PC-9 (cell line): Measurements from ENCODE around the gene ATXN1. TPM values are rescaled to one million over a fixed set of nuclear protein-coding genes. Genes with fewer than 3 reads are reported as not detected.

Experiments
- BruUV-seq: library from RNA; stranded (reverse); fragments of 400-500 nt; replicated peaks from 2 replicates; lab custom pipeline; 2021; lab: Mats Ljungman, UMichigan
- CTCF ChIA-PET: fragments of 300-600 bp; sonication (Branson Sonifier 250); formaldehyde crosslinking; loops from one replicate; lab custom pipeline; 2022; ENCODE audit warnings: antibody characterized with exemption; lab: Charles Lee
- POLR2A ChIA-PET: fragments of 300-600 bp; sonication (Branson Sonifier 250); formaldehyde crosslinking; loops from one replicate; lab custom pipeline; 2022; ENCODE audit warnings: antibody characterized with exemption; ENCODE audit not compliant: unreplicated experiment; lab: Charles Lee
- DNase-seq, 2 experiments: peaks; one replicate each; pipeline versions ENCODE4 v3.0.0 to v3.0.0-alpha.2; 2015 to 2022; ENCODE audit warnings: mixed read lengths in 1 of 2
- H2AFZ ChIP-seq: fragments of 200-600 bp; sonication (generic); 2 replicates; pipeline ENCODE4 v1.8.1; 2017; ENCODE audit warnings: antibody characterized with exemption
- H3F3A ChIP-seq: fragments of 200-600 bp; sonication (generic); 2 replicates; pipeline ENCODE4 v1.8.1; 2017; ENCODE audit warnings: antibody characterized with exemption, mild to moderate bottlenecking, low read depth; ENCODE audit not compliant: insufficient read depth
- H3K27ac ChIP-seq: fragments of 200-600 bp; sonication (generic); 2 replicates; pipeline ENCODE4 v1.6.1; 2016; ENCODE audit warnings: mixed run types
- H3K27me3 ChIP-seq: fragments of 200-600 bp; sonication (generic); 2 replicates; pipeline ENCODE4 v1.6.1; 2016; ENCODE audit warnings: low read depth, mixed run types; ENCODE audit not compliant: insufficient read depth
- H3K36me3 ChIP-seq: fragments of 200-600 bp; sonication (generic); 2 replicates; pipeline ENCODE4 v1.6.1; 2016; ENCODE audit warnings: low read depth, mixed run types
- H3K4me1 ChIP-seq: fragments of 200-600 bp; sonication (generic); replicated peaks from 2 replicates; pipeline ENCODE4 v1.6.1; 2016; ENCODE audit warnings: mixed run types; ENCODE audit not compliant: insufficient read depth
- H3K4me2 ChIP-seq: fragments of 200-600 bp; sonication (generic); 2 replicates; pipeline ENCODE4 v1.6.1; 2017; ENCODE audit warnings: mixed run types
- H3K4me3 ChIP-seq: fragments of 200-600 bp; sonication (generic); 2 replicates; pipeline ENCODE4 v1.6.1; 2016; ENCODE audit warnings: mixed run types
- H3K79me2 ChIP-seq: fragments of 200-600 bp; sonication (generic); 2 replicates; pipeline ENCODE4 v1.6.1; 2017; ENCODE audit warnings: low read depth, mixed run types
- H3K9me2 ChIP-seq: fragments of 200-600 bp; sonication (generic); 2 replicates; pipeline ENCODE4 v1.8.1; 2017; ENCODE audit warnings: mild to moderate bottlenecking; ENCODE audit not compliant: insufficient read depth
- H3K9me3 ChIP-seq: fragments of 200-600 bp; sonication (generic); 2 replicates; pipeline ENCODE4 v1.8.1; 2016; ENCODE audit warnings: low read depth; ENCODE audit not compliant: insufficient read depth
- H4K20me1 ChIP-seq: fragments of 200-600 bp; sonication (generic); 2 replicates; pipeline ENCODE4 v1.8.1; 2017; ENCODE audit not compliant: insufficient read depth
- CTCF ChIP-seq: fragments of 200-600 bp; sonication (generic); conservative IDR thresholded peaks from 2 replicates; pipeline ENCODE4 v1.6.1; 2017; ENCODE audit warnings: mixed run types, antibody characterized with exemption, mild to moderate bottlenecking, moderate library complexity
- EZH2 ChIP-seq: fragments of 200-600 bp; sonication (generic); IDR thresholded peaks from 2 replicates; pipeline ENCODE4 v1.8.0; 2017; ENCODE audit warnings: antibody characterized with exemption, low read depth
- intact Hi-C: fragments of 100-400 bp; cut with micrococcal nuclease; formaldehyde crosslinking; loops from one replicate; pipeline ENCODE4 v1.10.0; 2022; ENCODE audit not compliant: unreplicated experiment
- total RNA-seq: library from RNA; stranded (reverse); gene quantifications from 2 replicates; pipeline ENCODE4 v1.2.3, GENCODE V29; 2021

The ATXN1 gene
- total RNA-seq, 1 experiment from 2014 or later = 42.7 TPM

GRCh38 chr6:16648003-16648402, 113.3 kb downstream of the ATXN1 start:
- DNase-seq = no peak
- Histone ChIP-seq H3K4me2 (no peak overlapping the region), H4K20me1 (no peaks in the 10 kb centered on the region), H3K79me2 (no peaks in the 10 kb centered on the region), H3K4me3 (no peak overlapping the region), H3K27me3 (no peaks in the 10 kb centered on the region), H3K9me2 (no peaks in the 10 kb centered on the region), H3K36me3 (no peaks in the 10 kb centered on the region), H3K27ac (no peak overlapping the region), H3F3A (no peaks in the 10 kb centered on the region), H3K4me1 (no peaks in the 10 kb centered on the region), H2AFZ (no peak overlapping the region), H3K9me3 (no peaks in the 10 kb centered on the region)
- ChIA-PET POLR2A (no interaction called here), CTCF (no interaction called here)
- no TSS peak for BruUV-seq
- TF ChIP-seq CTCF = no peak
- TF ChIP-seq EZH2 = no peak
- intact Hi-C loops = no loop called here

- DNase-seq = no peak
- BruUV-seq = no TSS peak
Observed at GRCh38 chr6:16647422-16647821, 113.8 kb downstream of the ATXN1 start.

GRCh38 chr6:16644540-16645250, 116.6 kb downstream of the ATXN1 start:
- POLR2A ChIA-PET = interaction anchor here (0.7 kb wide), 1 partner anchor 355 kb away, joined by 4 read pairs; no protein-coding TSS in a partner anchor
- no peaks in the 10 kb centered on the region for H3K36me3 ChIP-seq
- no peaks in the 10 kb centered on the region; the same call in 1 of the 2 replicates for H3F3A ChIP-seq
- no peaks in the 10 kb centered on the region for H3K27me3 ChIP-seq
- H3K9me2 ChIP-seq = no peaks in the 10 kb centered on the region
- BruUV-seq = no TSS peak
- no peak overlapping the region for H2AFZ ChIP-seq
- H3K9me3 ChIP-seq = no peaks in the 10 kb centered on the region
- TF ChIP-seq EZH2 = no peak
- TF ChIP-seq CTCF = no peak
- no peak for DNase-seq
- H3K4me1 ChIP-seq = peaks cover 4% of the 10 kb centered on the region; the same call in 1 of the 2 replicates
- no peak overlapping the region for H3K27ac ChIP-seq
- CTCF ChIA-PET = no interaction called here
- no peak overlapping the region for H3K4me3 ChIP-seq
- intact Hi-C loops = no loop called here
- no peaks in the 10 kb centered on the region for H3K79me2 ChIP-seq
- no peaks in the 10 kb centered on the region for H4K20me1 ChIP-seq
- no peak overlapping the region for H3K4me2 ChIP-seq

More at GRCh38 chr6:16647422-16647821, 113.8 kb downstream of the ATXN1 start:
- no peaks in the 10 kb centered on the region for H3K27me3 ChIP-seq
- CTCF ChIA-PET = no interaction called here
- TF ChIP-seq CTCF = no peak
- no peak for TF ChIP-seq EZH2
- no peaks in the 10 kb centered on the region for H3K9me2 ChIP-seq
- H3K9me3 ChIP-seq = no peaks in the 10 kb centered on the region
- no peaks in the 10 kb centered on the region for H3K79me2 ChIP-seq
- no peak overlapping the region for H3K4me2 ChIP-seq
- no peaks in the 10 kb centered on the region for H4K20me1 ChIP-seq
- no peak overlapping the region for H3K4me3 ChIP-seq
- intact Hi-C loops = no loop called here
- H3K27ac ChIP-seq = no peak overlapping the region
- no peak overlapping the region for H2AFZ ChIP-seq
- no peaks in the 10 kb centered on the region for H3F3A ChIP-seq
- H3K36me3 ChIP-seq = no peaks in the 10 kb centered on the region
- POLR2A ChIA-PET = interaction anchor here (0.6 kb wide), 1 partner anchor 338 kb away, joined by 6 read pairs; no protein-coding TSS in a partner anchor
- no peaks in the 10 kb centered on the region for H3K4me1 ChIP-seq
